Fibroblast of lung (primary cell): ENCODE results near the gene OR4K1.

ENCODE experiments used
- CTCF ChIP-seq, 2 donors: IDR thresholded peaks in 1 of 2; conservative IDR thresholded peaks in 1 of 2; 1 replicate in 1 of 2; 2 replicates in 1 of 2; pipeline ENCODE4 v1.5.1; 2011 to 2012; ENCODE audit warnings: low read length in 2 of 2, control low read depth in 1 of 2, inconsistent platforms in 1 of 2, low read depth in 1 of 2, mild to moderate bottlenecking in 1 of 2
- EZH2 ChIP-seq: IDR thresholded peaks from 2 replicates; pipeline ENCODE4 v1.5.1; 2012; ENCODE audit warnings: low read length, control low read depth, mild to moderate bottlenecking; ENCODE audit errors: missing control alignments

- TF ChIP-seq CTCF (conservative IDR thresholded peaks at IDR 0.05 in 1 of 2, IDR thresholded peaks at IDR 0.05 in 1 of 2; ENCODE audit: low read depth in 1 of 2, low read length in 2 of 2) (no peak), EZH2 (no peak)
Observed at GRCh38 chr14:19975291-19975690, 44.6 kb downstream of the OR4K1 start, which contains the start of gene OR4K15.
